ENCODE measurements around the gene LRMDA.

GRCh38 chr10:76026176-76026771, 594.9 kb downstream of the LRMDA start:
- TF ChIP-seq CTCF (IDR thresholded peaks at IDR 0.05): no peak
- TF ChIP-seq POLR2A (IDR thresholded peaks at IDR 0.05): no peak
